ENCODE measurements around the gene KRTAP10-4. TPM values are rescaled to one million over a fixed set of nuclear protein-coding genes. Genes with fewer than 3 reads are reported as not detected.

The KRTAP10-4 gene
- total and polyA plus RNA-seq, 9 donors = not detected

GRCh38 chr21:44530903-44531605 lies 42.5 kb upstream of the KRTAP10-4 start:
- Histone ChIP-seq H3K9me3 (no peaks in the 10 kb centered on the region), H3K36me3 (no peaks in the 10 kb centered on the region), H3K27ac (no peak overlapping the region), H3K4me1 (ENCODE audit: insufficient read depth) (no peaks in the 10 kb centered on the region), H3K27me3 (no peaks in the 10 kb centered on the region), H3K4me3 (no peak overlapping the region)
- WGBS, 3 donors = 81 to 87% (median 86%) methylated on average over 23 of the region's 23 CpGs
- intact Hi-C loops (cut with DNase I) = no loop called here
- DNase-seq = peak in 2 of 5 donors; percentile 4 to 9
- TF ChIP-seq EP300 (IDR thresholded peaks at IDR 0.05) (no peak), CTCF (IDR thresholded peaks at IDR 0.05) (no peak)

GRCh38 chr21:44531606-44532564 lies 41.6 kb upstream of the KRTAP10-4 start:
- no peaks in the 10 kb centered on the region for H3K36me3 ChIP-seq
- no peak overlapping the region for H3K27ac ChIP-seq
- TF ChIP-seq EP300 (IDR thresholded peaks at IDR 0.05) (no peak), CTCF (IDR thresholded peaks at IDR 0.05) (no peak)
- H3K4me3 ChIP-seq = no peak overlapping the region
- no peaks in the 10 kb centered on the region for H3K9me3 ChIP-seq
- peak in 1 of 5 donors; percentile 18 for DNase-seq
- H3K27me3 ChIP-seq = no peaks in the 10 kb centered on the region
- WGBS, 3 donors = 41 to 63% (median 45%) methylated on average over 29 to 30 of the region's 30 CpGs
- no peaks in the 10 kb centered on the region for H3K4me1 ChIP-seq (ENCODE audit: insufficient read depth)
- intact Hi-C loops (cut with DNase I) = no loop called here

- no peak overlapping the region for H3K4me3 ChIP-seq
- DNase-seq = peak in 1 of 5 donors; percentile 17
- no peak overlapping the region for H3K27ac ChIP-seq
- no peak for TF ChIP-seq CTCF (IDR thresholded peaks at IDR 0.05)
- TF ChIP-seq EP300 (IDR thresholded peaks at IDR 0.05) = no peak
- TF ChIP-seq POLR2A (IDR thresholded peaks at IDR 0.05) = no peak
- intact Hi-C loops (cut with DNase I) = no loop called here
- H3K9me3 ChIP-seq = no peaks in the 10 kb centered on the region
- no peaks in the 10 kb centered on the region for H3K36me3 ChIP-seq
- H3K27me3 ChIP-seq = no peaks in the 10 kb centered on the region
- H3K4me1 ChIP-seq (ENCODE audit: insufficient read depth) = no peaks in the 10 kb centered on the region
- 83 to 86% (median 86%) methylated on average over 16 of the region's 16 CpGs for WGBS, 3 donors
These were observed 40.8 kb upstream of the KRTAP10-4 start for GRCh38 chr21:44532712-44533111.

GRCh38 chr21:44533121-44533890 lies 40.2 kb upstream of the KRTAP10-4 start:
- DNase-seq = peak in 1 of 5 donors; percentile 19
- Histone ChIP-seq H3K36me3 (no peaks in the 10 kb centered on the region), H3K4me1 (ENCODE audit: insufficient read depth) (no peaks in the 10 kb centered on the region), H3K27ac (no peak overlapping the region), H3K27me3 (no peaks in the 10 kb centered on the region), H3K4me3 (no peak overlapping the region), H3K9me3 (no peaks in the 10 kb centered on the region)
- intact Hi-C loops (cut with DNase I) = no loop called here
- 85 to 91% (median 88%) methylated on average over 37 of the region's 37 CpGs for WGBS, 3 donors
- TF ChIP-seq CTCF (IDR thresholded peaks at IDR 0.05) (no peak), EP300 (IDR thresholded peaks at IDR 0.05) (no peak), POLR2A (IDR thresholded peaks at IDR 0.05) (no peak)
